Subcutaneous adipose tissue (tissue), 4 donors: ENCODE results near the gene CDK5RAP2. TPM values are rescaled to one million over a fixed set of nuclear protein-coding genes. Genes with fewer than 3 reads are reported as not detected.

ENCODE experiments used
- total RNA-seq, 4 donors: library from RNA; depleted of rRNA; stranded (reverse); fragments of >200 nt; gene quantifications; one replicate each; pipeline ENCODE4 v1.1.0, GENCODE V29; 2016
- TF ChIP-seq, protein P1 (sequence below): fragments of 450-650 bp; IDR thresholded peaks from one replicate; pipeline ENCODE4 v1.5.1; 2016; ENCODE audit warnings: low read depth, mild to moderate bottlenecking, control low read depth, antibody characterized with exemption, moderate library complexity

Gene CDK5RAP2
- total RNA-seq, 4 donors from 2014 or later = 27.9 to 52.2 (median 38.2) TPM

GRCh38 chr9:120541921-120542320 is 38.0 kb downstream of the CDK5RAP2 start:
- TF ChIP-seq, protein P1, sequence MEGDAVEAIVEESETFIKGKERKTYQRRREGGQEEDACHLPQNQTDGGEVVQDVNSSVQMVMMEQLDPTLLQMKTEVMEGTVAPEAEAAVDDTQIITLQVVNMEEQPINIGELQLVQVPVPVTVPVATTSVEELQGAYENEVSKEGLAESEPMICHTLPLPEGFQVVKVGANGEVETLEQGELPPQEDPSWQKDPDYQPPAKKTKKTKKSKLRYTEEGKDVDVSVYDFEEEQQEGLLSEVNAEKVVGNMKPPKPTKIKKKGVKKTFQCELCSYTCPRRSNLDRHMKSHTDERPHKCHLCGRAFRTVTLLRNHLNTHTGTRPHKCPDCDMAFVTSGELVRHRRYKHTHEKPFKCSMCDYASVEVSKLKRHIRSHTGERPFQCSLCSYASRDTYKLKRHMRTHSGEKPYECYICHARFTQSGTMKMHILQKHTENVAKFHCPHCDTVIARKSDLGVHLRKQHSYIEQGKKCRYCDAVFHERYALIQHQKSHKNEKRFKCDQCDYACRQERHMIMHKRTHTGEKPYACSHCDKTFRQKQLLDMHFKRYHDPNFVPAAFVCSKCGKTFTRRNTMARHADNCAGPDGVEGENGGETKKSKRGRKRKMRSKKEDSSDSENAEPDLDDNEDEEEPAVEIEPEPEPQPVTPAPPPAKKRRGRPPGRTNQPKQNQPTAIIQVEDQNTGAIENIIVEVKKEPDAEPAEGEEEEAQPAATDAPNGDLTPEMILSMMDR = no peak

GRCh38 chr9:120539951-120540350 is 40.0 kb downstream of the CDK5RAP2 start:
- TF ChIP-seq, protein P1 = no peak

- TF ChIP-seq, protein P1 = no peak
Observed at GRCh38 chr9:120538339-120538738, 41.6 kb downstream of the CDK5RAP2 start.

- TF ChIP-seq, protein P1 = no peak
Observed at GRCh38 chr9:120536949-120537640, 42.9 kb downstream of the CDK5RAP2 start.

GRCh38 chr9:120536094-120536493 is 43.9 kb downstream of the CDK5RAP2 start:
- TF ChIP-seq, protein P1 = no peak

DNA sequence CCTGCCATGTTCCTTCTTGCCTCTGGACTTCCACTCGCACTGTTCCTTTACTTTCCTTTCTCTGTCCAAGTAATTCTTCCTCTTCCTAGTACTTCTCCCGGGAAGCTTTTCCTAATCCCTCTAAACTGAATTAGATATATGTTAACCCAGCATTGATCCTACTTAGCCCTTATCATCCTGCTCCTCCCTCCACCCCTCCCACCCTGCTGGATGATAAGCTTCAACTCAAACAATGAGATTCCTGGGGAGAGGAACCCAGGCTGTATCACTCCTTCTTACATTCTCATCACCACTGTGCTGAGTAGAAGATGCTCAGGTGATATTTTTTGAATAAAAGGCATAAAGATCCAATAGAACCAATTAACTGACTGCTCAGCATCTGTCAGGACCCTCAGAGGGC is 45.7 kb downstream of the CDK5RAP2 start:
- TF ChIP-seq, protein P1 = no peak

GRCh38 chr9:120532891-120533290 is 47.1 kb downstream of the CDK5RAP2 start:
- TF ChIP-seq, protein P1 = no peak
